ENCODE measurements around the gene MCF2L.

The MCF2L gene

GRCh38 chr13:113148940-113149503, 180.0 kb downstream of the MCF2L start:
- DNase-seq (ENCODE audit: low spot score): no peak
